ENCODE measurements around the gene APC2.

DNA sequence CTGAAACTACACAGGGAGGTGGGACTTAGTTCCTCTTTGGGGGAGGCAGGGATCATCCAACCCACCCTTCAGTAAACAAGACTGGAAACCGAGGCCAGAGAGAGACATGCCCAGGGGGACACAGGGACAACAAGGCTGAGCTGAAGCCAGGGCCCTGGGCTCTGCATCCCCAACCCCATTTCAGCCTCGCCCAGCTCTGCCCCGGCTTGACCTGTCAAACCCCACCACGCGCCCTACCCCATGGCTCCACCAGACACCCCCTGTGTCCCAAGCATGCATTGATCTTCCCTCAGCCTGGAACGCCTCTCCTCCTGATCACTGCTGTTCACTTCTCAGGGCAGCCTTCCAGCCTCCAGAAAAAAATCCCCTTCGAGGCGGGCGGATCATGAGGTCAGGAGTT is 2.0 kb upstream of the APC2 start:
- TF ChIP-seq, protein P1, sequence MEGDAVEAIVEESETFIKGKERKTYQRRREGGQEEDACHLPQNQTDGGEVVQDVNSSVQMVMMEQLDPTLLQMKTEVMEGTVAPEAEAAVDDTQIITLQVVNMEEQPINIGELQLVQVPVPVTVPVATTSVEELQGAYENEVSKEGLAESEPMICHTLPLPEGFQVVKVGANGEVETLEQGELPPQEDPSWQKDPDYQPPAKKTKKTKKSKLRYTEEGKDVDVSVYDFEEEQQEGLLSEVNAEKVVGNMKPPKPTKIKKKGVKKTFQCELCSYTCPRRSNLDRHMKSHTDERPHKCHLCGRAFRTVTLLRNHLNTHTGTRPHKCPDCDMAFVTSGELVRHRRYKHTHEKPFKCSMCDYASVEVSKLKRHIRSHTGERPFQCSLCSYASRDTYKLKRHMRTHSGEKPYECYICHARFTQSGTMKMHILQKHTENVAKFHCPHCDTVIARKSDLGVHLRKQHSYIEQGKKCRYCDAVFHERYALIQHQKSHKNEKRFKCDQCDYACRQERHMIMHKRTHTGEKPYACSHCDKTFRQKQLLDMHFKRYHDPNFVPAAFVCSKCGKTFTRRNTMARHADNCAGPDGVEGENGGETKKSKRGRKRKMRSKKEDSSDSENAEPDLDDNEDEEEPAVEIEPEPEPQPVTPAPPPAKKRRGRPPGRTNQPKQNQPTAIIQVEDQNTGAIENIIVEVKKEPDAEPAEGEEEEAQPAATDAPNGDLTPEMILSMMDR (IDR thresholded peaks at IDR 0.05) = no peak
- TF ChIP-seq POLR2A (IDR thresholded peaks at IDR 0.05) = no peak
